Esophagus (tissue), 2 donors: ENCODE measurements around the gene CEL. TPM values are rescaled to one million over a fixed set of nuclear protein-coding genes. Genes with fewer than 3 reads are reported as not detected.
A peak's percentile ranks its signal among the peaks of the same experiment; 100 is the strongest.
"Not testable (repeated sequence)": the region's sequence is repeated elsewhere in the genome, so short reads cannot be mapped to it uniquely, and the experiment has no call there.

Experiments used
- H3K27ac ChIP-seq, 2 donors: one replicate each; pipeline ENCODE4 v1.5.1; 2013; ENCODE audit warnings: low read depth in 2 of 2, mild to moderate bottlenecking in 2 of 2, inconsistent platforms in 1 of 2, low read length in 1 of 2, moderate library complexity in 1 of 2
- H3K27me3 ChIP-seq, 2 donors: one replicate each; pipeline ENCODE4 v1.6.1; 2013; ENCODE audit warnings: low read length in 2 of 2, control low read depth in 1 of 2, mild to moderate bottlenecking in 1 of 2; ENCODE audit not compliant: insufficient read depth in 2 of 2, control insufficient read depth in 1 of 2
- H3K36me3 ChIP-seq, 2 donors: one replicate each; pipeline ENCODE4 v1.6.1; 2013; ENCODE audit warnings: low read length in 1 of 2; ENCODE audit not compliant: control insufficient read depth in 2 of 2, insufficient read depth in 2 of 2
- H3K4me1 ChIP-seq, 2 donors: one replicate each; pipeline ENCODE4 v1.6.1; 2013; ENCODE audit warnings: low read length in 1 of 2; ENCODE audit not compliant: control insufficient read depth in 2 of 2, insufficient read depth in 2 of 2
- H3K4me3 ChIP-seq, 2 donors: one replicate each; pipeline ENCODE4 v1.5.1; 2013; ENCODE audit warnings: low read length in 2 of 2, mild to moderate bottlenecking in 2 of 2, low read depth in 1 of 2, moderate library complexity in 1 of 2
- H3K9me3 ChIP-seq, 2 donors: one replicate each; pipeline ENCODE4 v1.6.1; 2013; ENCODE audit warnings: mild to moderate bottlenecking in 2 of 2, low read depth in 1 of 2, low read length in 1 of 2, moderate library complexity in 1 of 2; ENCODE audit not compliant: control insufficient read depth in 2 of 2, insufficient read depth in 1 of 2
- WGBS, 2 donors: extraction: QIAGEN DNeasy Blood & Tissue Kit; methylation state at CpG; one replicate each; pipeline ENCODE4 v1.1.7; 2013; 5-methylcytosine and 5-hydroxymethylcytosine counted together
- polyA plus RNA-seq, 2 donors: library from polyadenylated mRNA; stranded (reverse); fragments of 200-250 nt; gene quantifications; one replicate each; pipeline ENCODE4 v1.2.3, GENCODE V29; 2013
- donor health status: healthy with polysubstance abuse.
- donor health status: Bipolar disorder and iron deficiency.

Gene CEL
- polyA plus RNA-seq, 2 donors = 2.1 to 3.3 TPM

GRCh38 chr9:133087429-133088145, 25.8 kb downstream of the CEL start:
- H3K27ac ChIP-seq = no peak overlapping the region
- H3K4me3 ChIP-seq = no peak overlapping the region
- H3K36me3 ChIP-seq = no peaks in the 10 kb centered on the region
- no peaks in the 10 kb centered on the region for H3K9me3 ChIP-seq
- 66 to 69% methylated on average over 7 of the region's 7 CpGs for WGBS, 2 donors
- H3K27me3 ChIP-seq = no peaks in the 10 kb centered on the region
- no peaks in the 10 kb centered on the region for H3K4me1 ChIP-seq

GRCh38 chr9:133088146-133088750, 26.5 kb downstream of the CEL start:
- no peak overlapping the region for H3K4me3 ChIP-seq
- 80 to 92% methylated on average over 10 of the region's 10 CpGs for WGBS, 2 donors

DNA sequence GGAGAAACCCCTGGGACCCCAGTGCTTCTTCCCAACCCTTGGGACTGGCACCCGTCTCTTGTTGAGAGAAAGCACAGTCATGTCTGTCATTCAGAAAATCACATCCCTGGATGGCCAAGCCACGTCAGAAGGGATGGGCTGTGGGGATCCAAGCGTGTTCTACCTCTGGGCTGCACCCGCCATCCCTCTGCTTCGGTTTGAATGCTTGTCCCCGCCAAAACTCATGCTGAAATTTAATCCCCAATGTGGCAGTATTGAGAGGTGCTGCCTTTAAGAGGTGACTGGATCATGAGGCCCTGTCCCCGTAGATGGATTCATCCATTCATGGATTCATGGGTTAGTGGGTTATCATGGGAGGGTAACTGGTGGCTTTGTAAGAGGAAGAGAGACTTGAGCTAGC, 27.0 kb downstream of the CEL start:
- no peaks in the 10 kb centered on the region for H3K4me1 ChIP-seq
- H3K27me3 ChIP-seq = no peaks in the 10 kb centered on the region
- peak overlapping the region in 1 of 2 donors; percentile 36 for H3K27ac ChIP-seq
- no peaks in the 10 kb centered on the region for H3K9me3 ChIP-seq
- no peaks in the 10 kb centered on the region for H3K36me3 ChIP-seq
- 77 to 90% methylated on average over 7 of the region's 7 CpGs for WGBS, 2 donors
- no peak overlapping the region for H3K4me3 ChIP-seq

More at GRCh38 chr9:133088146-133088750, 26.5 kb downstream of the CEL start:
- no peaks in the 10 kb centered on the region for H3K4me1 ChIP-seq
- no peak overlapping the region for H3K27ac ChIP-seq
- H3K27me3 ChIP-seq = no peaks in the 10 kb centered on the region
- no peaks in the 10 kb centered on the region for H3K9me3 ChIP-seq
- H3K36me3 ChIP-seq = no peaks in the 10 kb centered on the region

- H3K4me3 ChIP-seq = no peak overlapping the region
- H3K27me3 ChIP-seq = no peaks in the 10 kb centered on the region
- H3K4me1 ChIP-seq = no peaks in the 10 kb centered on the region
- 59 to 79% methylated on average over 6 of the region's 6 CpGs for WGBS, 2 donors
- H3K27ac ChIP-seq = peak overlapping the region in 1 of 2 donors; percentile 36
- H3K9me3 ChIP-seq = no peaks in the 10 kb centered on the region
- H3K36me3 ChIP-seq = no peaks in the 10 kb centered on the region
These were observed 27.5 kb downstream of the CEL start for GRCh38 chr9:133089271-133089671.

DNA sequence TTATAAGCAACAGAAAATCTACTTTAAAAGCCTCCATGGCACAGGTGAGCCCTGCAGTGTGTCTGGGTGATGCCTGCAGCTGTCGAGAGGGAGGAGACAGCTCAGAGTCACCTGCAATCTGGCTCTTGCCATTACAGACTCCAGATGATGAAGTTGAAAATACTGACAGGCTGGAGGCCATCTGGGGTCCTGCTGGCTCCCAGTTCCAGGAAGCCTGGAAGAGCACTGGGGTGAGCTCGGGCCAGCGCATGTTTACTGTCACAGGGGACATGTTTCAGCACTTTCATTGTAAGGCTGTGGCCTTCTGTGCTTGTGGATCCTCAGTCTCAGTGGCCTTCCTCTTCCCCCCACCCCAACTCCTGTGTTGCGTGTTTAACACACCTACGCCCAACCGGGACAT, 28.4 kb downstream of the CEL start:
- H3K27ac ChIP-seq = no peak overlapping the region
- H3K4me1 ChIP-seq = no peaks in the 10 kb centered on the region
- H3K36me3 ChIP-seq = no peaks in the 10 kb centered on the region
- no peaks in the 10 kb centered on the region for H3K27me3 ChIP-seq
- 62 to 80% methylated on average over 6 of the region's 6 CpGs for WGBS, 2 donors
- no peak overlapping the region for H3K4me3 ChIP-seq
- no peaks in the 10 kb centered on the region for H3K9me3 ChIP-seq

GRCh38 chr9:133090752-133091385, 29.1 kb downstream of the CEL start:
- no peak overlapping the region for H3K27ac ChIP-seq

DNA sequence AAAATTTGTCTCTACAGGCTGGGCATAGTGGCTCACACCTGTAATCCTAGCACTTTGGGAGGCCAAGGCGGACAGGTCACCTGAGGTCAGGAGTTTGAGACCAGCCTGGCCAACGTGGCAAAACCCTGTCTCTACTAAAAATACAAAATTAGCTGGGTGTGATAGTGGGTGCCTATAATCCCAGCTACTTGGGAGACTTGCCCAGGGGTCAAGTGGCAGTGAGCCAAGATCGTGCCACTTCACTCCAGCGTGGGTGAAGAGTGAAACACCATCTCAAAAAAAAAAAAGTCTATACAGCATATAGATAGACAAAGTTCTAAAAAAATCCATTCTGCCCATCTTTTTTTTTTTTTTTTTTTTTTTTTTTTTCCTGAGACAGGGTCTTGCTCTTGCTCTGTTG, 32.6 kb downstream of the CEL start:
- not testable (repeated sequence) for H3K27ac ChIP-seq, H3K4me3 ChIP-seq
- 64 to 68% methylated on average over 4 of the region's 4 CpGs for WGBS, 2 donors

More at GRCh38 chr9:133090752-133091385, 29.1 kb downstream of the CEL start:
- Histone ChIP-seq H3K9me3 (no peaks in the 10 kb centered on the region), H3K36me3 (no peaks in the 10 kb centered on the region), H3K4me1 (no peaks in the 10 kb centered on the region), H3K4me3 (no peak overlapping the region), H3K27me3 (no peaks in the 10 kb centered on the region)
- 73 to 75% methylated on average over 11 of the region's 11 CpGs for WGBS, 2 donors

DNA sequence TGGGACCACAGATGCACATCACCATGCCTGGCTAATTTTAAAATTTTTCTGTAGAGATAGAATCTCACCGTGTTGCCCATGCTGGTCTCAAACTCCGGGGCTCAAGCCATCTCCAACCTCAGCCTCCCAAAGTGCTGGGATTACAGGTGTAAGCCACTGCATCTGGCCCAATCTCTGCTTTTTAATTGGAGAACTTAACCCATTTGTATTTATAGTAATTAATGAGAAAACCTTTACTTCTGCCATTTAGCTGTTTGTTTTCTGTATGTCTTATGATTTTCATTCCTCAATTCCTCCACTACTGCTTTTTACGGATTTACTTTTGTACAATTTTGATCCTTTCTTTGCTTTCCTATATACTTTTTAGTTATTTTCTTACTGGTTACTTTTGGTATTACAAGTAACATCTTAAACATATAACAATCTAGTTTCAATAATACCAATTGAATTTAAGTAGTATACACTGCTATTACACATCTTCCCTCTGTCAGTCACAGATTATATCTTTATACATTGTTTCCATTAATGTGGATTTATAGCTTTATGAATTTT, 33.1 kb downstream of the CEL start:
- no peak overlapping the region for H3K27ac ChIP-seq
- H3K9me3 ChIP-seq = peaks cover 0 to 10% of the 10 kb centered on the region in 2 donors
- no peaks in the 10 kb centered on the region for H3K4me1 ChIP-seq
- 96 to 99% methylated on average over 3 of the region's 3 CpGs for WGBS, 2 donors
- H3K4me3 ChIP-seq = no peak overlapping the region
- no peaks in the 10 kb centered on the region for H3K27me3 ChIP-seq
- peaks cover 17 to 27% of the 10 kb centered on the region in 2 donors for H3K36me3 ChIP-seq

More for the DNA sequence above, 32.6 kb downstream of the CEL start:
- H3K4me1 ChIP-seq, H3K9me3 ChIP-seq, H3K27me3 ChIP-seq: not testable (repeated sequence)
- H3K36me3 ChIP-seq = peaks cover 14 to 22% of the 10 kb centered on the region in 2 donors

GRCh38 chr9:133098104-133098754, 36.4 kb downstream of the CEL start:
- Histone ChIP-seq H3K9me3 (peaks cover 0 to 10% of the 10 kb centered on the region in 2 donors), H3K4me1 (no peaks in the 10 kb centered on the region), H3K27ac (no peak overlapping the region), H3K4me3 (no peak overlapping the region), H3K27me3 (no peaks in the 10 kb centered on the region), H3K36me3 (peaks cover 39 to 55% of the 10 kb centered on the region in 2 donors)
- 89 to 90% methylated on average over 16 of the region's 16 CpGs for WGBS, 2 donors
